ENCODE results near the gene BANF2. TPM values are rescaled to one million over a fixed set of nuclear protein-coding genes. Genes with fewer than 3 reads are reported as not detected.

BANF2 gene
- total RNA-seq, 1 experiment from 2014 or later = not detected

- DNase-seq (ENCODE audit: low read depth) = no peak
These were observed 9.1 kb downstream of the BANF2 start for GRCh38 chr20:17708675-17709360.

- DNase-seq (ENCODE audit: low read depth) = no peak
These were observed 9.9 kb downstream of the BANF2 start for GRCh38 chr20:17709361-17710293.

- DNase-seq (ENCODE audit: low read depth) = no peak
These were observed 10.9 kb downstream of the BANF2 start for GRCh38 chr20:17710379-17711266.

GRCh38 chr20:17711267-17711627 is 11.5 kb downstream of the BANF2 start:
- no peak for DNase-seq (ENCODE audit: low read depth)

- DNase-seq (ENCODE audit: low read depth) = no peak
These were observed 12.4 kb downstream of the BANF2 start for GRCh38 chr20:17712201-17712600.

GRCh38 chr20:17712708-17713107 is 12.9 kb downstream of the BANF2 start:
- no peak for DNase-seq (ENCODE audit: low read depth)

GRCh38 chr20:17714597-17714996 is 14.8 kb downstream of the BANF2 start:
- no peak for DNase-seq (ENCODE audit: low read depth)

GRCh38 chr20:17715075-17715474 is 15.3 kb downstream of the BANF2 start:
- DNase-seq (ENCODE audit: low read depth) = no peak

- DNase-seq (ENCODE audit: low read depth) = no peak
These were observed 16.6 kb downstream of the BANF2 start for GRCh38 chr20:17716331-17716730.

GRCh38 chr20:17720755-17721154 is 21.0 kb downstream of the BANF2 start:
- no peak for DNase-seq (ENCODE audit: low read depth)

- no peak for DNase-seq (ENCODE audit: low read depth)
These were observed 22.2 kb downstream of the BANF2 start for GRCh38 chr20:17721802-17722486.

GRCh38 chr20:17722493-17723300 is 22.9 kb downstream of the BANF2 start:
- DNase-seq (ENCODE audit: low read depth) = no peak

GRCh38 chr20:17723301-17723691 is 23.5 kb downstream of the BANF2 start:
- DNase-seq (ENCODE audit: low read depth) = no peak

- peak; percentile 7 for DNase-seq (ENCODE audit: low read depth)
These were observed 25.5 kb downstream of the BANF2 start for GRCh38 chr20:17725094-17725835.

GRCh38 chr20:17726902-17727301 is 27.1 kb downstream of the BANF2 start:
- DNase-seq (ENCODE audit: low read depth) = no peak

- DNase-seq (ENCODE audit: low read depth) = no peak
These were observed 27.6 kb downstream of the BANF2 start for GRCh38 chr20:17727351-17727750.

GRCh38 chr20:17728074-17728473 is 28.3 kb downstream of the BANF2 start:
- no peak for DNase-seq (ENCODE audit: low read depth)

- no peak for DNase-seq (ENCODE audit: low read depth)
These were observed 30.3 kb downstream of the BANF2 start for GRCh38 chr20:17730071-17730470.

- no peak for DNase-seq (ENCODE audit: low read depth)
These were observed 31.5 kb downstream of the BANF2 start for GRCh38 chr20:17731233-17731632.

All from HT1080 (cell line).